ENCODE data around the gene ALOX12B. TPM values are rescaled to one million over a fixed set of nuclear protein-coding genes. Genes with fewer than 3 reads are reported as not detected.
"Not testable (repeated sequence)": the region's sequence is repeated elsewhere in the genome, so short reads cannot be mapped to it uniquely, and the experiment has no call there.

The ALOX12B gene
- total RNA-seq, 6 experiments from 2014 or later: not detected

GRCh38 chr17:8063761-8064534 is 23.6 kb downstream of the ALOX12B start:
- Mint-ChIP-seq H3K36me3 (ENCODE audit: low read depth) (no peaks in the 10 kb centered on the region), H3K4me3 (no peak overlapping the region), H3K27ac (no peak overlapping the region), H3K4me1 (ENCODE audit: low read depth) (peaks cover 10% of the 10 kb centered on the region), H3K9me3 (no peaks in the 10 kb centered on the region), H3K27me3 (ENCODE audit: insufficient read depth) (peaks cover 54% of the 10 kb centered on the region)
- DNase-seq: no peak
- TF ChIP-seq CTCF (IDR thresholded peaks at IDR 0.05): no peak

- H3K27me3 Mint-ChIP-seq (ENCODE audit: insufficient read depth): peaks cover 59% of the 10 kb centered on the region
- DNase-seq: no peak
- TF ChIP-seq CTCF (IDR thresholded peaks at IDR 0.05): no peak
- H3K36me3 Mint-ChIP-seq (ENCODE audit: low read depth): no peaks in the 10 kb centered on the region
- H3K27ac Mint-ChIP-seq: no peak overlapping the region
- peaks cover 10% of the 10 kb centered on the region for H3K4me1 Mint-ChIP-seq (ENCODE audit: low read depth)
- no peaks in the 10 kb centered on the region for H3K9me3 Mint-ChIP-seq
- peak overlapping the region; percentile 35 for H3K4me3 Mint-ChIP-seq
Measured at GRCh38 chr17:8062807-8063483, 24.6 kb downstream of the ALOX12B start.

- no peaks in the 10 kb centered on the region for H3K36me3 Mint-ChIP-seq (ENCODE audit: low read depth)
- peaks cover 57% of the 10 kb centered on the region for H3K27me3 Mint-ChIP-seq (ENCODE audit: insufficient read depth)
- no peak for TF ChIP-seq CTCF (IDR thresholded peaks at IDR 0.05)
- peaks cover 10% of the 10 kb centered on the region for H3K4me1 Mint-ChIP-seq (ENCODE audit: low read depth)
- H3K9me3 Mint-ChIP-seq: no peaks in the 10 kb centered on the region
- DNase-seq: no peak
- peak overlapping the region; percentile 35 for H3K4me3 Mint-ChIP-seq
- no peak overlapping the region for H3K27ac Mint-ChIP-seq
Measured at GRCh38 chr17:8062435-8062806, 25.1 kb downstream of the ALOX12B start.

- not testable (repeated sequence) for H3K9me3 Mint-ChIP-seq; H3K36me3 Mint-ChIP-seq (ENCODE audit: low read depth); DNase-seq; H3K4me3 Mint-ChIP-seq; H3K27ac Mint-ChIP-seq
- peaks cover 10% of the 10 kb centered on the region for H3K4me1 Mint-ChIP-seq (ENCODE audit: low read depth)
- peaks cover 62% of the 10 kb centered on the region for H3K27me3 Mint-ChIP-seq (ENCODE audit: insufficient read depth)
Measured at GRCh38 chr17:8061851-8062250, 25.7 kb downstream of the ALOX12B start.

GRCh38 chr17:8060274-8060673 is 27.2 kb downstream of the ALOX12B start:
- peaks cover 53% of the 10 kb centered on the region for H3K27me3 Mint-ChIP-seq (ENCODE audit: insufficient read depth)

More at GRCh38 chr17:8060274-8060673, 27.2 kb downstream of the ALOX12B start:
- no peaks in the 10 kb centered on the region for H3K9me3 Mint-ChIP-seq
- no peak overlapping the region for H3K4me3 Mint-ChIP-seq
- peak; percentile 65 for DNase-seq
- TF ChIP-seq CTCF (IDR thresholded peaks at IDR 0.05): peak; percentile 92
- H3K4me1 Mint-ChIP-seq (ENCODE audit: low read depth): peaks cover 20% of the 10 kb centered on the region
- no peak overlapping the region for H3K27ac Mint-ChIP-seq
- H3K36me3 Mint-ChIP-seq (ENCODE audit: low read depth): no peaks in the 10 kb centered on the region
